MV-4-11 (cell line): Measurements from ENCODE around the gene PANX2.

Experiments used
- DNase-seq: peaks from one replicate; lab custom pipeline; 2025; lab: John Stamatoyannopoulos, UW

The PANX2 gene

DNA sequence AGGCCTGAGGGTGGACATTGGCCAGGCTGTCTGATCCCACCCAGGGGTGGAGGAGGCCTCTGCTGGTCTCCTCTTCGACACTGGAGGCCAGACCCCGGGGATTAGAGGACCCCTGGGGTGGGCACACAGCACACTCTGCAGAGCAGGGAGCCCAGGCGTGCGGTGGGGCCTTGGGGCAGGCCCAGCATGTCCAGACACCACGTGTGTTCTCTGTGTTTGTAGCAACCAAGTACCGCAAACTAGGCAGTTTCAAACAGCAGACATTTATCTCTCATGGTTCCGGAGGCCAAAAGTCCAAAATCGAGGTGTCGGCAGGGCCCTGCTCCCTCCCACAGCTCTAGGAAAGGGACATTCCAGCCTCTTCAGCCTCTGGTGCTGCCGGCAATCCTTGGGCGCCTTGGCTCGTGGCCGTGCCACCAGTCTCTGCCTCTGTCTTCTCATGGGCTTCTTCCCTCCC lies 1.5 kb downstream of the PANX2 start:
- DNase-seq: no peak

DNA sequence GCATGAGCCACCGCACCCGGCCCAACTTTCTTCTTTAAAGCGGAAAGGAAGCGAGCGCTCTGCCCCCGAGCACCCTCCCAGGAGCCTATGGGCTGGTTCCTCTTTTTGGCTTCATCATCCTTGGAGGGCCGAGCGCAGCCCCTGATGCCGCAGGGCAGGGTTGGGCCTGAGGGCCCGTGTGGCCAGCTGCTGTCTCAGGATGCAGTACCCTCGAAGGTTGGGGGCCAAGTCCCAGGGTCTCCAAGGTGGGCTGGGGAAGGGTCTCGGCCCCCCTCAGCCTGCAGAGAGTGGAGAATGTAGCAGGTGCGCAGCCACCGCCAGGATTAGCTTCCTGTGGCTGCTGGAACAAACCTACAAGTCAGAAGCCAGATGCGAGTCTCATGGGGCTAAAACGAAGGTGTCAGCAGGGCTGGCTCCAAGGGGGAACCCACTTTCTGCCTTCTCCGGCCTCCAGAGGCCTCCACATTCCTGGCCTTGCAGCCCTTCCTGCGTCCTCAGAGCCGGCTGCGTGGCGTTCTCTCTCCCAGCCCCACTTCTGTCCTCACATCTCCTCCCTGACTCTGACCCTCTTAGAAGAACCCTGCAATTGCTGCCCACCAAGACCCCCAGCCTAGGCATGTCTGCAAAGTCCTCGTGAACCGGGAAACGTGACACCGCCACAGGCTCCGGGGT lies 2.9 kb downstream of the PANX2 start:
- peak; percentile 84 for DNase-seq

DNA sequence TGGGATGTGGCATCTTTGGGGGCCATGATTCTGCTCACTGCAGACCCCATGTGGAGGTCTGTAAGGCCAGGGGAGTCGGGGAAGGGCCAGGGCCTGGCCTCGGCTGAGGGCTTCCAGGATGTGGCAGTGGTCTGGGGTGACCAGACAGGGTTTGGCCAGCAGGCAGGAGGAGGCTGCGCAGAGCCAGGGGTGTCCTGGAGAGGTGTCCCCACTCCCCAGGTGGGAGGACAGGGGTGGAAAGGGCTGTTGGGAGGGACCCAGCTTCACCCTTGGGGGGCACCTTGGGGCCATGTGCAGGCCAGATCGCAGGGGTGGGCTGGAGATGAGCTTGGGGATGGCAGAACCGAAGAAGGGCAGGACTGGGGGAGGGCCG lies 3.4 kb downstream of the PANX2 start:
- no peak for DNase-seq

DNA sequence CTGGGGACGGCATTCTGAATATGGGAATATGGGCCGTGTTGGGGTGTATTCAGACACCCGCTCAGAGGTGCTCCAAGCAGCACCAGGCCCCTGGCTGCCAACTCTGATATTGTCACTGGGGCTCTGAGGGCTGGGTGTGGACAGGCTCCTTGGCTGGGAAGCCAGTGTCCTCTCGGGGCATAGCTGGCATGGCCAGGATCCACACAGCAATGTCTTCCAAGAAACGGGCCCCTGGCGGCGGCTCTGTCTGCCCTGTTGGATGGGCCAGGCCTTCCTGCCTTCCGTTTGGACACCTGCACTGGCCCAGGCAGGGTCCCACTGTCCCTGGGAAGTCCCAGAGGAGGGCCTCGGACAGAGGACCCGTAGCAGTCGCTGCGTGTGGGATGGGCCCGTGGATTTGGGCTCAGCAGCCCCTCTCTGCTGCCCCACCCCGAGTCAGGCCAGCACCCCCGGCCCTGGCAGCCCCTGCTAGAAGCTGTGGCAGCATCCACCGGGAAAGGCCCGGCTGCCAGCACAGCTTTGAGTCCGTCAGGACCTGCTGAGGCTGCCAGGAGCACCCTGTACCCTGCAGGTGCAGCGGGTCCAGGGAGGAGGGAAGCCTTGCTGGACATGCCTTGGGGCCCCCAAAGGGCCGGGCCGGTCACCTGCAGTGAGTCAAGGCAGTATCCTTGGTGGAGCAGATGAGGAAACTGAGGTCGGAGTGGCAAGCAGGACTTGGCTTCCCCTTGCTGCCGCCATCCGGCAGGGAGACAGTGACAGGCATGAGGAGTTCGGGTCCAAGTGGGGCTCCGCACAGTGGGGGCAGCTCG lies 4.1 kb downstream of the PANX2 start:
- DNase-seq: no peak

DNA sequence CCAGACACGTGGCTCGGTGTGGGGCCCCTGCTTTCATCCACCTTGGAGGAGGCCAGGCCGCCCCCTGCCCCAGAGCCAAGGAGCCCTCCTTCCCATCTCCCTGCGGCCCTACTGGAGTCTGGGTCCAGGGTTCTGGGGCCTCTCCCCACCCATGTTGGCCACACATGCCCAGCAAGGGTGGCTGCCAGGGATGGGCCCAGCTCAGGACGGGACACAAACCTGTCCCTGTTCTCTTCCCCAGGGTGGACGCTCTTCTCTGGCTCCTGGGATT lies 4.6 kb downstream of the PANX2 start:
- no peak for DNase-seq

DNA sequence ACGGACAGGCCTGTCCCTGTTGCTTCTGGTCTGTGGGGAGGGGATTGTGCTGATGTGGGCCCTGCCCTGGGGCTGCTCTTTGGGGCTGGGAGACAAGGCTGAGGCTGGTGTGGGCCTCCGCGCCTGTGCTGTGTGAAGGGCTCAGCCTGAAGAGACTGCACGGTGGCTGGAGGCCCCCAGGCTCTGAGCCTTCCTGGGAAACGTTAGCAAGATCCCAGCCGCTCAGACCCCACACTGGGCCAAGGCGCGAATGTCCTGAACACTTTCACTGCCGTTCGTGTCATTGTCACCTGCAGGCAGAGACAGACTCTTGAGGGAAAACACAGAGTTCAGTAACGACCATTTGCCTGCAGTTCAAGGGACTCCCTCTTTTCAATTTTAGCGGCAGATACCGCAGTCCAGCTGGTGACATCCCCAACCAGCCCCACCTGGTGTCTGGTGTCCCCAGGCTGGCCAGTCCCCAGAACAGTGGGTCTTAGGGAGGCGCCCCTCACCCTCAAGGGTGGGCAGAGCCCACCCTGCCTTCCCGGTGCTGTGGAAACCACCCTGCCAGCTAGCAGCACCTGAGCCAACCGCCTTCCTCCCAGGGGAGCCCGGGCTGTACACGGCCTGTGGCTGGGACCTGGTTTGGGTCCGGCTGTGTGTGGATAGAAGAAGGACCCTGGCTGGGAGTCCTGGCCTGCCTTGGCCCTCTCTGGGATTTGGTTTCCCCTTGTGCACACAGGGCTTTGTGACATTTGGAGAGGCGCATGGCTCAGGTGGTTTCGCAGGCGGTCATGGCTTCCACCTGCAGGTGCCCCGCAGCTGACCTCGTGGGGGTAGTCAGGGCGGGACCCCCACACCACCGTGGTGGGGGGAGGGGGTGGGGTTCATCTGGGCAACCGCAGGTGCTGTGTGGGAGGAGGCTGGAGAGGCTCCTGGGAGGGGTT lies 5.7 kb downstream of the PANX2 start:
- DNase-seq: no peak

DNA sequence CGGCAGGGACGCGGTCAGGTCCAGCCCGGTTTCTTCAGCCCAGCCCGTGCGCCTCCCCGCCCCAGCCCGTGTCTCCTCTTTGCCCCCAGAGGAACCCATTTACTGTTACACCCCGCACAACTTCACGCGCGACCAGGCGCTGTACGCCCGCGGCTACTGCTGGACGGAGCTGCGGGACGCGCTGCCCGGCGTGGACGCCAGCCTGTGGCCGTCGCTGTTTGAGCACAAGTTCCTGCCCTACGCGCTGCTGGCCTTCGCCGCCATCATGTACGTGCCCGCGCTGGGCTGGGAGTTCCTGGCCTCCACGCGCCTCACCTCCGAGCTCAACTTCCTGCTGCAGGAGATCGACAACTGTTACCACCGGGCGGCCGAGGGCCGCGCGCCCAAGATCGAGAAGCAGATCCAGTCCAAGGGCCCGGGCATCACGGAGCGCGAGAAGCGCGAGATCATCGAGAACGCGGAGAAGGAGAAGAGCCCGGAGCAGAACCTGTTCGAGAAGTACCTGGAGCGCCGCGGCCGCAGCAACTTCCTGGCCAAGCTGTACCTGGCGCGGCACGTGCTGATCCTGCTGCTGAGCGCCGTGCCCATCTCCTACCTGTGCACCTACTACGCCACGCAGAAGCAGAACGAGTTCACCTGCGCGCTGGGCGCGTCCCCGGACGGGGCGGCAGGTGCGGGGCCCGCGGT lies 6.5 kb downstream of the PANX2 start:
- no peak for DNase-seq

DNA sequence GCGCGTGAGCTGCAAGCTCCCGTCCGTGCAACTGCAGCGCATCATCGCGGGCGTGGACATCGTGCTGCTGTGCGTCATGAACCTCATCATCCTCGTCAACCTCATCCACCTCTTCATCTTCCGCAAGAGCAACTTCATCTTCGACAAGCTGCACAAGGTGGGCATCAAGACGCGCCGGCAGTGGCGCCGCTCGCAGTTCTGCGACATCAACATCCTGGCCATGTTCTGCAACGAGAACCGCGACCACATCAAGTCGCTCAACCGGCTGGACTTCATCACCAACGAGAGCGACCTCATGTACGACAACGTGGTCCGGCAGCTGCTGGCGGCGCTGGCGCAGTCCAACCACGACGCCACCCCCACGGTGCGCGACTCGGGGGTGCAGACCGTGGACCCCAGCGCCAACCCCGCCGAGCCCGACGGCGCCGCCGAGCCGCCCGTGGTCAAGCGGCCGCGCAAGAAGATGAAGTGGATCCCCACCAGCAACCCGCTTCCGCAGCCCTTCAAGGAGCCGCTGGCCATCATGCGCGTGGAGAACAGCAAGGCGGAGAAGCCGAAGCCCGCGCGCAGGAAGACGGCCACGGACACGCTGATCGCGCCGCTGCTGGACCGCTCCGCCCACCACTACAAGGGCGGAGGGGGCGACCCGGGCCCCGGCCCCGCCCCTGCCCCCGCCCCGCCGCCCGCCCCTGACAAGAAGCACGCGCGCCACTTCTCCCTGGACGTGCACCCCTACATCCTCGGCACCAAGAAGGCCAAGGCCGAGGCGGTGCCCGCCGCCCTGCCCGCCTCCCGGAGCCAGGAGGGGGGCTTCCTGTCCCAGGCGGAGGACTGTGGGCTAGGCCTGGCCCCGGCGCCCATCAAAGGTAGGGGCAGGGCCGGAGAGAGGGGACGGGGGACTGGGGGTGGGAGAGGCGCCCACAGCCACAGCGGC lies 7.3 kb downstream of the PANX2 start:
- DNase-seq: no peak

DNA sequence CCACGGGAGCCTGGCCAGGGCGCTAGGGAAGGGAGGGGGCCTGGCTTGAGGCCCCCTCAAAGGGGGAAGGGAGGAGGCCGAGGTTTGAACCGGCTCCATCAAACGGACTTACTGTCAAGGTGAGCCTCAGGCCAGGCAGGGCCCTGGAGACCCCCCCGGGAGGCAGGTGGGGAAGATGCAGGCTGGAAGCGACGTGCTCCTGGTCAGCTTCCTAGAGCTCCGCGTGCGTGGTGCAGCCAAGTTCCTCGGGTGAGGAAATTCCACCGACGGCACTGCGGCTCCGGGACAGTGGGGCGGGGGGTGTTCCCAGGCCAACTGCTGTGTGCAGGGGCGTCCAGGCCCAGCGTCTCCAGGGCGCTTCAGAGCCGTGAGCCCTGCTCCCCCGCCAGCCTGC lies 7.9 kb downstream of the PANX2 start:
- no peak for DNase-seq

DNA sequence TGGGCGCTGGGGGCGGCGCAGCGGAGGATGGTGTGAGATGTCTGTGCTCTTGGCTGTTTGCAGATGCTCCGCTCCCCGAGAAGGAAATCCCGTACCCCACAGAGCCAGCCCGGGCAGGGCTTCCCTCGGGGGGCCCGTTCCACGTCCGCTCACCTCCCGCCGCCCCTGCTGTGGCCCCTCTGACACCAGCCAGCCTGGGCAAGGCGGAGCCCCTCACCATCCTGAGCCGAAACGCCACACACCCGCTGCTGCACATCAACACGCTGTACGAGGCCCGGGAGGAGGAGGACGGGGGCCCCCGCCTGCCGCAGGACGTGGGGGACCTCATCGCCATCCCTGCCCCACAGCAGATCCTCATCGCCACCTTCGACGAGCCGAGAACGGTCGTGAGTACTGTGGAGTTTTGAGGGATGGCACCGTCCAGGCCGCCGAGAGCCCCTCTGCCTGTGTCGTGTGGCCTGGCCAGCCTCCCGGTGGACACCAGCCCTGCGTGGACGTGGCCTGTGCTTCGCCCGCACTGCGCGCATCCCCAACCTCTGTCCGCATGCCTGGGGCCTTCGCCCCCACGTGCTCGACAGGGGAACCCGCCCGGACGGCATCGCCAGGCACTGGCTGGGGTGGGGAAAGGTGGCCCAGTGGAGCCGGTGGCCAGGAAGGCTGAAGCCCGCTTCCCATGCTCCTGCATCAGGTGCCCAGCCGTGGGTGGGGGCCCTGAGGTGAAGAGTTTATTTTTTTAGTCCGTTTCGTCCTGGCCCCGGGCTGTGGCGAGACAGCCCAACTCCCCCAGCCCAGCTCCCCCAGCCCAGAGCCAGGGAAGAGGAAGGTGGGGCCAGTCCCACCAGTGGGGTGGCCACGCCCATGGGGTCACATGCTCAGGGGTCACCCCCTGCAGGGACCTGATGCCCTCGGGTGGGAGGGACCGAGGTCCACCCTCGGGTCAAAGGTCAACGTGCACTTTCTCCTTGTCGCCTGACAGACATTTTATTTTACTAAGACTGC lies 8.6 kb downstream of the PANX2 start:
- DNase-seq: no peak

DNA sequence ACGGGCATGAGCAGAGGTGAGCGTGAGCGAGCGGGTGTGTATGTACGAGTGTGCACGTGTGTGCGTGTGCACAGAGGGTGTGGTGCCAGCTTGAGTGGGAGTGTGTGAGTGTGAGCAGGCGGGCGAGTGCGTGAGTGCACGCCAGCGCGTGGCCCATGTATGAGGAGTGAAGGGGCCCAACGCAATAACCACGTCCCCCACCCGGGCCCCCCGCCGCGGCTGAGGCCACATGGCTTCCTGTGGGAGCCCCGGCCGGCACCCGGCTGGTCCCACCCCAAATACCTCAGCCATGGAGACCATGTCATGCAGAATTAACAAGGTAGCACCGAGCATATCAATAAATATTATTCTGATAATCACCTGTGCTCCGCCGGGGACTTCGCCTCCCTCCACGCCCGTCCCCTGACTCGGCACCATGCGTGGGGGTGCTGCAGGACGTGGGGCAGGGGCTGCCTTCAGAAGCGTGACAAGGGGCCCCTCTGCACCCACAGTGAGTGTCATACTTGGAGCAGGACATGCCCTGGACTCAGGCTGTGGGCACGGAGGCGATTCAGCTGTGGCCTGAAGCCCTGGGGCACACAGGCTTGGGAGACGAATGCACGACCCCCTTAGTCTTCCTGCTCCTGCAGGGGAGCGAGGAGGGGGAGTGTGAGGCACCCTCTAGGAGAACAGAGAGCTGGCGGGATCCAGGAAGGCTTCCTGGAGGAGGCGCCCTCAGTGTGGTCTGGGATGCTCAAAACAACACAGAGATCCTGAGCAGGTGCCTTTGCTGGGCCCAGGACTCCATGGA lies 9.6 kb downstream of the PANX2 start:
- no peak for DNase-seq

DNA sequence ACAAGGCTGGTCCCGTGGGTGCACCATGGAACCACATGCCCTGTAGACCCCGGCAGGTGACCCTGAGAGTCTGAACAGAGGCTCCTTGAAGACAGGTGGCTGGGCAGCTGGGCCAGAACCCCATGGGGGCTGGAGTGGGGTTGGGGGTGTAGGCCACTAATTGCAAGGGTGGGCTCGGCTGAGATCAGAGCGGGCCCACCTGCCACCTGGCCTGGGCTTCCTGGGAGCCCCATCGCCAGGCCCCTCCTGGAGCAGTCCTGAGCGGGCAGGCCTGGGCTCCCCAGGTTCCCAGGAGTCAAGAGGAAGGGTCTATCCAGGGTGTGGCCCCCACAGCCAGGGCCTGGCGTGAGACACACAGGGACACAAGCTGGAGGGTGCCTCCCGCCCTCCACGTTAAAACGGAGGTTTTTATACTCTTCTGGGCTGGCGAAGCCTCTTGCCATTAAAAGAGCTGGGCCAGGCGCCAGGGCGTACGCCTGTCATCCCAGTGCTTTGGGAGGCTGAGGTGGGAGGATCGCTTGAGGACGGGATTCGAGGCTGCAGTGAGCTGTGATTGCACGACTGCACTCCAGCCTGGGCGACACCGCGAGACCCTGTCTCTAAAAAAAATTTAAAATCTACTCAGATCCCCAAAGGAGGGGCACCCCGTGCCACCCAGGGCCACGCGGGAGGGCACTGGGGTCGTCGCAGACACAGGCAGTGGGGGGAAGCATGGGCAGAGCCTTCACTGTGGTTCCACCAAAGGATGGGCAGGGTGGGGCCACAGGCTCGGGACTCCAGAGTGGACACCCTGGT lies 10.4 kb downstream of the PANX2 start:
- no peak for DNase-seq

DNA sequence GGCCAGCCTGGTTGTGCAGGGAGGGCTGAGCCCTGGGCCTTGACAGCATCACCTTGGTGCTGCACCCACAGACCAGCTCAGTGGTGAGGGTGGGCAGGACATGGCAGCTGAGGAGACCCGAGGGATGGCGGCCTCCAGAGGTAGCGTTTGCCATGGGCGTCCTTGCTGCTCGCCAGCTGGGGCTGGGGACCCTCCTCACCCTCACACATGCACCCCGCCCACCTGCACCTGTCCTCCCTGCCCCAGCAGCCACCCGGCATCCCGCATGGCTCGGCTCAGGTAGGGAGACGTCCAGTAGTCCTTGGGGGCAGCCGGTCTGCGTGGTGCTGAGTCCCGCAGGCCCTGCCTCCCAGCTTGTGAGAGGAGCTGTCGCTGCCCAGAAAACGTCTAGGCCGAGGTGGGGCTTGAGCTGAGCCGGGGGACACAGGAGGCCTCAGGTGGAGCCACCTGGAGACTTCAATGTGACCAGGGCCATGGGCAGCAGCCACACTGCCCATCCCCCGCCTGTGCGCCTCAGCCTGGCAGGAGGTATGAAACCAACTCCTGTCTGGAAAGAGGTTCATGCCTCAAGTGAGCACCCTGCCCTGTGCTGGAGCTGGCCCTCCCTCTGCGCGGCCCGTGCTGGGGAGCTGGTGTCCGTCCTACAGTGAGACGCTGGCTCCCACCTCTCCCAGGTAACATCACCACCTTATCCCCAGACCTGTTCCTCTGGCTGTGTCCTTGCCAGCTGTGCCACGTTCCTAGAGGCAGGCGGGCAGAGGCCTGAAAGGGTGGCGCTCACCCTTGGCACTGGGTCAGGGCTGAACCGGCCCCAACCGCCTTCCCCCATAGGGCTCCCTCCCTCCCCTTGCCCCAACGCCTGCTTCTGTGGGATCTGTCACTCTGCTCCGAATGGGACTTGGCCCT lies 11.9 kb downstream of the PANX2 start:
- no peak for DNase-seq

DNA sequence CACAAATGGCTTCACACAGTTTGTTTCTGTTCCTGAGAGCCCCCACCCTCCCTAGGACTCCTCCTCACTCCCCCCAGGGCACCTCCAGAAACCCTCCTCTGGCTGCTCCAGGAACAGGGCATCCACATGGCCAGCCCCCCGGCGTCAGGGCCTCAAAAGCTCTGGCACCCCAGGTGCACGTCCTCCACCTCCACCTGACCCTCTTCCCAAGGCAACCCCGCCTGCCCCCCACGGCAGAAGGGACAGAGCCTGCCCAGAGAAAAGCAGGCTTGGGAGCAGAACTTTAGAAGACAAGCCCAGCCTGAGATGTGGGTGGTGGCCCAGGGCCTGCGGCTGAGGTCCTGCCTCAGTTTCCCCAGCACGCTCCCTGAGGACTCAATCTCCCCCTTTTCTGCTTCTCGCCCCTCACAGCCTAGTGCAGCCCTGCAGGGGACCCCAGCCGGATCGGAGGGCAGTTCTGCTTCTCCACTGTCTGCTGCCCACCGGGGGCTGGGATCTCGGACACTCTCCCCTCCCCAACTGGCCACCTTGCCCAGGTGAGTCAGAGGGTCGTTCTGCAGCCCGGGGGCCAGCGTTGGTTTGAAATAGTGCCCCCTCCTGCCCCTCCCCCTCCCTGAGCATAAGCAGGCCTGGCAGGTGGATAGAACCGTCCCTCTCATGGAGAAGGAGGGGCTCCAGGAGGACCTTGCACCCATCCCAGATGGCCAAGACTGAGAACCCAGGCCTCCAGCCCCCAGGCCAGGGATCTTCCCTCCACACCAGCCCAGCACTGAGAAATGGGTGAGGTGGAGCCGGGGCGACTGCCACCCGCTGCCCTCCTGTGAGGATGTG lies 12.8 kb downstream of the PANX2 start:
- DNase-seq: no peak

DNA sequence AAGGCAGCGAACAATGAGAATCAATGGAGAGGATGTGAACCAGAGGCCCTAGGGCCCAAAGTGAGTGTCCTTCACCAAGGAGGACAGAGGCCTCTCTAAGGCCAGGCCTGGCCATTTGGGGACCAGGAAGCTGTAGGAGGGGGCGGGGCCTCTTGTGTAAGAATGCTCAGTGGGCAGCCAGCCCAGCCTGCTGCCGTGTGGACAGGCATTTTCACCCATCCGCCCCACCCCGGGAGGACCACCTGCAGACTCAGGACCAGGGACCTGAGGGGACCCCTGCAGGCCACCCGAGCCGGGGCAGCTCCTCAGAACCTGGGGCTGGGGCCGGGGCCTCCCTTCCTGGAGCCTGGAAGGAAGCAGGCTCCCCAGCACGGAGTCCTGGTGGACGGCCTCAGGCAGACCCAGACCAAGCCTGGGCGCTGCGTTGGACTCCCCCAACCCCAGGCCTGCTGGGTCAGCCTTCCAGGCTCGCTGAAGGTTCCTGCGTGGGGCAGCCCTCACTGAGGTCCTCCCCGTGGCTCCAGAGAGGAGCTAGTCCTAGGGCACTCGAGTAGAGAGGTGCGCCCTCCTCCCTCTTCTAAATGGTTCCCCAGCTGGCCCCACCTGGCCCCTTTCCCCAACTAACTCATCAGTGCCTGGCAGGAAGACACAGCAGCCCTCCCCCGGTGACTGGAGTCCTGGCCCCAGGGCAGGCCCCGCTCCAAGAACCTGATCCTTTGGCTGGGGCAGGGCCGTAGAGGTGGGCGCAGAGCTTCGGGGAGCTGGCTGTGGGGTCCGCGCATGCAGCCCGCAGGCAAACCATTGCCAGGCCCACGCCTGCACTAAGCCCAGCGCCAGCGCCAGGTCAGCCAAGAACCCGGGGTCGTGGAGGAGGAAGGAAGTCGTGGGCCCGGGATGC lies 13.7 kb downstream of the PANX2 start:
- no peak for DNase-seq
